Measurements from ENCODE around the gene BMP8B. TPM values are rescaled to one million over a fixed set of nuclear protein-coding genes. Genes with fewer than 3 reads are reported as not detected.

Gene BMP8B
- total and polyA plus RNA-seq, 2 of the 8 experiments (the other 6 are each of a cell fraction or from before 2014, with no cell fraction given) = 0.37 to 0.50 TPM

- FAIRE-seq = no peak
- no peak overlapping the region for H4K8ac ChIP-seq (ENCODE audit: extremely low read depth, insufficient read depth, low read length)
- H3K9ac ChIP-seq (replicated peaks in 1 of 4; ENCODE audit: extremely low read depth in 1 of 4, low read depth in 3 of 4, low read length in 3 of 4) = no peak overlapping the region
- no peaks in the 10 kb centered on the region for H3K4me1 ChIP-seq (replicated peaks in 1 of 4; ENCODE audit: control insufficient read depth in 3 of 4, insufficient read depth in 4 of 4, low read length in 3 of 4)
- no peak overlapping the region for H3K27ac ChIP-seq (ENCODE audit: low read depth, low read length)
- H2BK15ac ChIP-seq (ENCODE audit: low read length) = no peak overlapping the region
- DNase-seq (ENCODE audit: low read depth in 1 of 2, low spot score in 2 of 2) = no peak
- no peak overlapping the region for H3K4ac ChIP-seq (replicated peaks; ENCODE audit: insufficient read length, low read depth, low read length)
- no peak overlapping the region for H2BK20ac ChIP-seq (ENCODE audit: low read length)
- no peak overlapping the region for H3K56ac ChIP-seq (replicated peaks; ENCODE audit: insufficient read length, low read depth, low read length)
- no peak overlapping the region for H3K23ac ChIP-seq (ENCODE audit: insufficient read length)
- 93% methylated on average over 2 of the region's 2 CpGs; no CpG with 5 or more reads in 1 of the 2 experiments for WGBS, 2 experiments (ENCODE audit: extremely low coverage in 1 of 2, insufficient coverage in 1 of 2, insufficient read length in 1 of 2, insufficient replicate concordance in 2 of 2, low coverage in 1 of 2, low lambda C conversion rate in 2 of 2, missing lambda C conversion rate in 1 of 2)
- H2BK12ac ChIP-seq (ENCODE audit: low read depth, low read length) = no peak overlapping the region
- no peak overlapping the region for H2BK5ac ChIP-seq (ENCODE audit: low read depth, low read length)
- no peak overlapping the region for H3K4me2 ChIP-seq (ENCODE audit: insufficient read depth in 1 of 2, low read depth in 2 of 2, low read length in 2 of 2)
- no peak overlapping the region for H3K14ac ChIP-seq (ENCODE audit: insufficient read length)
- H3K79me2 ChIP-seq (ENCODE audit: control insufficient read depth in 1 of 2, insufficient read depth in 2 of 2, low read length in 2 of 2) = no peaks in the 10 kb centered on the region
- POLR2A ChIA-PET (ENCODE audit: partially characterized antibody) = no interaction called here
- CTCF ChIA-PET (ENCODE audit: partially characterized antibody) = interaction anchor here (0.7 to 4.0 kb wide), 2 partner anchors 18 to 80 kb away, joined by 3 to 22 read pairs; no protein-coding TSS in a partner anchor
- H3K18ac ChIP-seq (ENCODE audit: extremely low read depth, low read length) = no peak overlapping the region
- H2AFZ ChIP-seq (ENCODE audit: low read length) = no peak overlapping the region
- TF ChIP-seq FOSL1 (IDR thresholded peaks at IDR 0.05; ENCODE audit: insufficient read depth, low read depth, low read length) (no peak), SP4 (IDR thresholded peaks at IDR 0.05; ENCODE audit: low read length) (no peak), ASH2L (IDR thresholded peaks at IDR 0.05; ENCODE audit: low read length) (no peak), CREB1 (IDR thresholded peaks at IDR 0.05) (no peak)
- H3K27me3 ChIP-seq (replicated peaks in 1 of 4; ENCODE audit: control insufficient read depth in 3 of 4, extremely low read depth in 1 of 4, insufficient read depth in 3 of 4, low read length in 3 of 4) = peaks cover 3 to 20% (median 11%) of the 10 kb centered on the region in 4 experiments
- no peak overlapping the region for H2AK5ac ChIP-seq (ENCODE audit: low read depth, low read length)
- no peaks in the 10 kb centered on the region for H3K9me3 ChIP-seq (ENCODE audit: insufficient read depth in 2 of 2, low read depth in 1 of 2, low read length in 1 of 2)
- H3K4me3 ChIP-seq (ENCODE audit: extremely low read depth in 1 of 4, insufficient read depth in 2 of 4, low read depth in 3 of 4, low read length in 4 of 4) = no peak overlapping the region
- no peaks in the 10 kb centered on the region for H3K23me2 ChIP-seq (ENCODE audit: low read depth, low read length)
- H4K20me1 ChIP-seq (replicated peaks in 1 of 2; ENCODE audit: control insufficient read depth in 1 of 2, insufficient read depth in 2 of 2, low read length in 2 of 2) = no peaks in the 10 kb centered on the region
- H3K36me3 ChIP-seq (ENCODE audit: control insufficient read depth in 2 of 4, insufficient read depth in 4 of 4, low read length in 3 of 4) = no peaks in the 10 kb centered on the region
- no peak overlapping the region for H4K91ac ChIP-seq (replicated peaks; ENCODE audit: insufficient read length, low read length)
- no peaks in the 10 kb centered on the region for H3K79me1 ChIP-seq (ENCODE audit: low read depth, low read length)
- H4K5ac ChIP-seq (ENCODE audit: insufficient read length, low read depth, low read length) = no peak overlapping the region
- no peak overlapping the region for H2BK120ac ChIP-seq (replicated peaks; ENCODE audit: low read depth, low read length)
Measured at GRCh38 chr1:39781349-39781715, 7.3 kb downstream of the BMP8B start.
